ENCODE measurements around the gene ERC2. TPM values are rescaled to one million over a fixed set of nuclear protein-coding genes. Genes with fewer than 3 reads are reported as not detected.

Gene ERC2
- total RNA-seq, 1 donor from 2014 or later, result under 0.01 TPM

GRCh38 chr3:56375654-56376053, 92.6 kb downstream of the ERC2 start:
- Histone ChIP-seq H3K4me3 (ENCODE audit: low read depth, low read length) (no peak overlapping the region), H3K36me3 (ENCODE audit: control insufficient read depth, insufficient read depth, low read length) (no peaks in the 10 kb centered on the region), H3K27me3 (ENCODE audit: control insufficient read depth, insufficient read depth, low read length) (no peaks in the 10 kb centered on the region)
- TF ChIP-seq CTCF (IDR thresholded peaks at IDR 0.05; ENCODE audit: insufficient read depth, low read length, severe bottlenecking), result no peak
- no peak for FAIRE-seq
- DNase-seq (ENCODE audit: low read depth), result no peak

- FAIRE-seq (no peak), DNase-seq (ENCODE audit: low read depth) (no peak)
- no peaks in the 10 kb centered on the region for H3K36me3 ChIP-seq (ENCODE audit: control insufficient read depth, insufficient read depth, low read length)
- no peak for TF ChIP-seq CTCF (IDR thresholded peaks at IDR 0.05; ENCODE audit: insufficient read depth, low read length, severe bottlenecking)
- H3K4me3 ChIP-seq (ENCODE audit: low read depth, low read length), result no peak overlapping the region
- H3K27me3 ChIP-seq (ENCODE audit: control insufficient read depth, insufficient read depth, low read length), result no peaks in the 10 kb centered on the region
These were observed 94.9 kb downstream of the ERC2 start for GRCh38 chr3:56373386-56373785.

- no peak for FAIRE-seq
- no peaks in the 10 kb centered on the region for H3K27me3 ChIP-seq (ENCODE audit: control insufficient read depth, insufficient read depth, low read length)
These were observed 97.1 kb downstream of the ERC2 start for GRCh38 chr3:56370991-56371775.

GRCh38 chr3:56369914-56370313, 98.4 kb downstream of the ERC2 start:
- no peak for TF ChIP-seq CTCF (IDR thresholded peaks at IDR 0.05; ENCODE audit: insufficient read depth, low read length, severe bottlenecking)
- peak; percentile 91 for DNase-seq (ENCODE audit: low read depth)
- no peaks in the 10 kb centered on the region for H3K27me3 ChIP-seq (ENCODE audit: control insufficient read depth, insufficient read depth, low read length)
- H3K36me3 ChIP-seq (ENCODE audit: control insufficient read depth, insufficient read depth, low read length), result no peaks in the 10 kb centered on the region
- FAIRE-seq, result no peak
- no peak overlapping the region for H3K4me3 ChIP-seq (ENCODE audit: low read depth, low read length)

More at GRCh38 chr3:56370991-56371775, 97.1 kb downstream of the ERC2 start:
- no peaks in the 10 kb centered on the region for H3K36me3 ChIP-seq (ENCODE audit: control insufficient read depth, insufficient read depth, low read length)
- no peak overlapping the region for H3K4me3 ChIP-seq (ENCODE audit: low read depth, low read length)
- DNase-seq (ENCODE audit: low read depth), result no peak
- no peak for TF ChIP-seq CTCF (IDR thresholded peaks at IDR 0.05; ENCODE audit: insufficient read depth, low read length, severe bottlenecking)

- TF ChIP-seq CTCF (IDR thresholded peaks at IDR 0.05; ENCODE audit: insufficient read depth, low read length, severe bottlenecking), result no peak
- no peak overlapping the region for H3K4me3 ChIP-seq (ENCODE audit: low read depth, low read length)
- no peaks in the 10 kb centered on the region for H3K36me3 ChIP-seq (ENCODE audit: control insufficient read depth, insufficient read depth, low read length)
- DNase-seq (ENCODE audit: low read depth), result no peak
- H3K27me3 ChIP-seq (ENCODE audit: control insufficient read depth, insufficient read depth, low read length), result no peaks in the 10 kb centered on the region
- no peak for FAIRE-seq
These were observed 99.4 kb downstream of the ERC2 start for GRCh38 chr3:56368846-56369245.
